Caco-2 (cell line): Measurements from ENCODE around the gene FAM111A. TPM values are rescaled to one million over a fixed set of nuclear protein-coding genes. Genes with fewer than 3 reads are reported as not detected.

Experiments
- BruUV-seq: library from RNA; stranded (reverse); fragments of 400-500 nt; replicated peaks from 2 replicates; lab custom pipeline; 2021; lab: Mats Ljungman, UMichigan
- CTCF ChIA-PET: fragments of 300-600 bp; sonication (Branson Sonifier 250); formaldehyde crosslinking; loops from one replicate; lab custom pipeline; 2022; ENCODE audit warnings: antibody characterized with exemption; lab: Charles Lee
- POLR2A ChIA-PET: fragments of 300-600 bp; sonication (Branson Sonifier 250); formaldehyde crosslinking; loops from one replicate; lab custom pipeline; 2022; ENCODE audit warnings: antibody characterized with exemption; lab: Charles Lee
- DNase-seq, 2 experiments: peaks; one replicate each; pipeline versions ENCODE4 v3.0.0 to v3.0.0-alpha.2; 2020 to 2022
- H3K27me3 ChIP-seq: replicated peaks from 2 replicates; pipeline ENCODE4 v1.6.0; 2011; ENCODE audit warnings: low read length; ENCODE audit not compliant: control insufficient read depth, insufficient read depth
- H3K36me3 ChIP-seq: 2 replicates; pipeline ENCODE4 v1.5.1; 2011; ENCODE audit warnings: low read length; ENCODE audit not compliant: control insufficient read depth, insufficient read depth
- H3K4me1 ChIP-seq: fragments of 250-450 bp; sonication (Bioruptor Pico); 2 replicates; pipeline ENCODE4 v1.5.1; 2020; ENCODE audit warnings: mild to moderate bottlenecking
- H3K4me3 ChIP-seq: 2 replicates; pipeline ENCODE4 v1.5.1; 2011; ENCODE audit warnings: low read depth, mild to moderate bottlenecking, control low read depth, low read length
- H3K9me3 ChIP-seq: fragments of 250-450 bp; sonication (Bioruptor Pico); 2 replicates; pipeline ENCODE4 v1.5.1; 2020; ENCODE audit warnings: mild to moderate bottlenecking, moderate library complexity
- H3K27ac Mint-ChIP-seq: one replicate; pipeline ENCODE4 v1.8.0; 2022; ENCODE audit warnings: mixed read lengths; ENCODE audit not compliant: unreplicated experiment
- H3K27me3 Mint-ChIP-seq: one replicate; pipeline ENCODE4 v1.8.0; 2022; ENCODE audit warnings: mixed read lengths; ENCODE audit not compliant: insufficient read depth, unreplicated experiment
- H3K36me3 Mint-ChIP-seq: one replicate; pipeline ENCODE4 v1.8.0; 2022; ENCODE audit warnings: mild to moderate bottlenecking, mixed read lengths; ENCODE audit not compliant: insufficient read depth, unreplicated experiment
- H3K4me1 Mint-ChIP-seq: one replicate; pipeline ENCODE4 v1.8.0; 2022; ENCODE audit warnings: low read depth, mixed read lengths; ENCODE audit not compliant: unreplicated experiment
- H3K4me3 Mint-ChIP-seq: one replicate; pipeline ENCODE4 v1.8.0; 2022; ENCODE audit warnings: mild to moderate bottlenecking, moderate library complexity, mixed read lengths; ENCODE audit not compliant: unreplicated experiment
- H3K9me3 Mint-ChIP-seq: one replicate; pipeline ENCODE4 v1.8.0; 2022; ENCODE audit warnings: mixed read lengths; ENCODE audit not compliant: unreplicated experiment
- intact Hi-C: fragments of 100-400 bp; cut with micrococcal nuclease; formaldehyde crosslinking; loops from one replicate; pipeline ENCODE4 v1.10.0; 2022; ENCODE audit not compliant: unreplicated experiment
- total RNA-seq: library from RNA; stranded (reverse); gene quantifications from 2 replicates; pipeline ENCODE4 v1.2.3, GENCODE V29; 2022
- TF ChIP-seq, protein P1 (sequence below), 2 experiments: fragments of 200-600 bp in 1 of 2; IDR thresholded peaks; 1 replicate in 1 of 2; 2 replicates in 1 of 2; pipeline versions ENCODE4 v1.5.1 to v1.8.0; 2011 to 2022; ENCODE audit warnings: antibody characterized with exemption in 1 of 2, control low read depth in 1 of 2, inconsistent platforms in 1 of 2, low read depth in 1 of 2, low read length in 1 of 2, mild to moderate bottlenecking in 1 of 2, moderate library complexity in 1 of 2; ENCODE audit not compliant: insufficient read depth in 1 of 2, severe bottlenecking in 1 of 2, unreplicated experiment in 1 of 2

The FAM111A gene
- total RNA-seq, 1 experiment from 2014 or later: 78.8 TPM

DNA sequence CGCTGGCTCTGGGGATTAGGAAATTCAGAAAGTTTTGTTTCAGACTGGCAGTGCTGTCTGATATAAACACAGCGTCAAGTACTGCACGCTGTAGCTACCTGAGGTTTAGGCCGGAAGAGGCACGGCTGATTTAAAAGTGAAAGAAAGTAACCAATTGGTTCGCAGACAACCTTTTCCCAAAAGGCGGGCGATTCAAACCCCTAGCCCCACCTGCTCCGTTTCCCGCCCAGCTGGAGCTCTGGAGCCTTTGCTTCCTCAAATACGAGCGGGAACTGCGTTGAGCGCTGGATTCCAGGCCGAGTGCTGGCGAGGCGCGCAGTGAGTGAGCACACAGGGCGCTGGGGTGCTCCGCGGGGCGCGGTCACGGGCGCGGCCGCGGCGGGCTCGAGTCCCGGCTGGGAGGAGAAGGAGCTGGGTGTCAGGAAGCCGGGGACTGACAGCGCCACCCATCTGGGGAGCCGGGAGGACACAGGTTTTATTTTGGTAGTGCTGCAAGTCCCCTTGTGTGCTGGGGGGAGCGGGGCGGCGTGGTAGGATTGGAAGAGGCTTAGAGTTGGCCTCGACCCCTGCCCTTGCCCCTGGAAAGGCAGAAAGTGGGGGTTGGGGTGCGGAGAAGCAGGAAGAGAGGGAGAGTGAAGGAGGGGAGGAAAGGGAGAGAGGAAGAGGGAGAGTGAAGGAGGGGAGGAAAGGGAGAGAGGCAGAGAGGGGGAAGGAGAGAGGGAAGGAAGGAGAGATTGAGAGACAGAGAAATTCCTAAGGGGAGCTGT, 2.1 kb downstream of the FAM111A start:
- no peaks in the 10 kb centered on the region for H3K9me3 ChIP-seq
- Mint-ChIP-seq H3K4me3 (peak overlapping the region; percentile 98), H3K36me3 (peaks cover 52% of the 10 kb centered on the region), H3K4me1 (peaks cover 47% of the 10 kb centered on the region), H3K27ac (peak overlapping the region; percentile 94), H3K9me3 (no peaks in the 10 kb centered on the region), H3K27me3 (no peaks in the 10 kb centered on the region)
- no peaks in the 10 kb centered on the region for H3K27me3 ChIP-seq
- no TSS peak for BruUV-seq
- peak; percentile 92 to 94 for DNase-seq
- ChIA-PET POLR2A (interaction anchor here (0.6 to 1.9 kb wide), 8 partner anchors 10 to 218 kb away, joined by 3 to 15 read pairs (median 4); partner anchors contain the start of genes DTX4 and FAM111B), CTCF (interaction anchor here (0.8 to 2.2 kb wide), 9 partner anchors 9 to 86 kb away, joined by 3 to 21 read pairs (median 4); partner anchors contain the start of gene DTX4)
- peak overlapping the region; percentile 55 for H3K4me3 ChIP-seq
- TF ChIP-seq, protein P1, sequence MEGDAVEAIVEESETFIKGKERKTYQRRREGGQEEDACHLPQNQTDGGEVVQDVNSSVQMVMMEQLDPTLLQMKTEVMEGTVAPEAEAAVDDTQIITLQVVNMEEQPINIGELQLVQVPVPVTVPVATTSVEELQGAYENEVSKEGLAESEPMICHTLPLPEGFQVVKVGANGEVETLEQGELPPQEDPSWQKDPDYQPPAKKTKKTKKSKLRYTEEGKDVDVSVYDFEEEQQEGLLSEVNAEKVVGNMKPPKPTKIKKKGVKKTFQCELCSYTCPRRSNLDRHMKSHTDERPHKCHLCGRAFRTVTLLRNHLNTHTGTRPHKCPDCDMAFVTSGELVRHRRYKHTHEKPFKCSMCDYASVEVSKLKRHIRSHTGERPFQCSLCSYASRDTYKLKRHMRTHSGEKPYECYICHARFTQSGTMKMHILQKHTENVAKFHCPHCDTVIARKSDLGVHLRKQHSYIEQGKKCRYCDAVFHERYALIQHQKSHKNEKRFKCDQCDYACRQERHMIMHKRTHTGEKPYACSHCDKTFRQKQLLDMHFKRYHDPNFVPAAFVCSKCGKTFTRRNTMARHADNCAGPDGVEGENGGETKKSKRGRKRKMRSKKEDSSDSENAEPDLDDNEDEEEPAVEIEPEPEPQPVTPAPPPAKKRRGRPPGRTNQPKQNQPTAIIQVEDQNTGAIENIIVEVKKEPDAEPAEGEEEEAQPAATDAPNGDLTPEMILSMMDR (IDR thresholded peaks at IDR 0.05; ENCODE audit: insufficient read depth in 1 of 2, low read depth in 1 of 2, low read length in 1 of 2, severe bottlenecking in 1 of 2, unreplicated experiment in 1 of 2): peak in 1 of 2 experiments; percentile 15
- intact Hi-C loops: loop anchor here (1.0 to 10.0 kb wide), 3 partner anchors 217 to 472 kb away; no protein-coding TSS in a partner anchor
- H3K4me1 ChIP-seq: peaks cover 21% of the 10 kb centered on the region
- peaks cover 1% of the 10 kb centered on the region for H3K36me3 ChIP-seq

DNA sequence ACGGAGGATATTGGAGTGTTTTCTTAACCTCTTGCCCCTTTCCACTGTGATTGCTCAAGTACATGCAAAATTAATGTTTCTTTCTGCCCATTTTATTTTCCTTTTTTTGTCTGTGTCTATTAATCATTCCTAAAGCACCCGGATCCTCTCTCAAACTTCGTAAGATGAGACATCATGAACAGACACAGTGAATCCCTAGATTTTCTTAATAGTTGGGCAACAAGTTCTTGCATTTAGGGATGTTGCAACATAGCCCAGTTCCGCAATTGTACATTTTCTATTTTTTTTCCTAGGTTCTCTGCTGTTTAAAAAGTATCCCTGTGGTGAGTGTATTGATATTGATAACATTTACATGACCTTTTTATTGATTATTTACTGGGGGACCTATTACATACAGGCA, 2.9 kb downstream of the FAM111A start:
- no peaks in the 10 kb centered on the region for H3K9me3 Mint-ChIP-seq
- H3K4me3 ChIP-seq: peak overlapping the region; percentile 55
- CTCF ChIA-PET: interaction anchor here (0.7 to 2.2 kb wide), 5 partner anchors 9 to 39 kb away, joined by 3 to 21 read pairs (median 7); partner anchors contain the start of gene DTX4

DNA sequence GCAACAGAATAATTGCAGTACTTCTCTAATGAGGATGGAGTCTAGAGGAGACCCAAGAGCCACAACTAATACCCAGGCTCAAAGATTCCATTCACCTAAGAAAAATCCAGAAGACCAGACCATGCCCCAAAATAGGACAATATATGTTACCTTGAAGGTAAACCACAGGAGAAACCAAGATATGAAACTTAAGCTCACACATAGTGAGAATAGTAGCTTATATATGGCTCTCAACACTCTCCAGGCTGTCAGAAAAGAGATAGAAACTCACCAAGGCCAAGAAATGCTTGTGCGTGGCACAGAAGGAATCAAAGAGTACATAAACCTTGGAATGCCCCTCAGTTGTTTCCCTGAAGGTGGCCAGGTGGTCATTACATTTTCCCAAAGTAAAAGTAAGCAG, 9.1 kb downstream of the FAM111A start:
- Histone ChIP-seq H3K36me3 (peaks cover 5% of the 10 kb centered on the region), H3K27me3 (no peaks in the 10 kb centered on the region), H3K9me3 (no peaks in the 10 kb centered on the region), H3K4me1 (peaks cover 23% of the 10 kb centered on the region), H3K4me3 (no peak overlapping the region)
- Mint-ChIP-seq H3K4me3 (no peak overlapping the region), H3K9me3 (no peaks in the 10 kb centered on the region), H3K27me3 (no peaks in the 10 kb centered on the region), H3K27ac (no peak overlapping the region), H3K36me3 (peaks cover 66% of the 10 kb centered on the region), H3K4me1 (peaks cover 28% of the 10 kb centered on the region)
- no peak for DNase-seq
- BruUV-seq: no TSS peak
- intact Hi-C loops: no loop called here
- CTCF ChIA-PET: no interaction called here
- TF ChIP-seq, protein P1 (IDR thresholded peaks at IDR 0.05; ENCODE audit: insufficient read depth in 1 of 2, low read depth in 1 of 2, low read length in 1 of 2, severe bottlenecking in 1 of 2, unreplicated experiment in 1 of 2): no peak
- POLR2A ChIA-PET: interaction anchor here (1.1 kb wide), 1 partner anchor 9 kb away, joined by 3 read pairs; the partner anchor contains the start of gene FAM111A

More for the DNA sequence above, 2.9 kb downstream of the FAM111A start:
- Histone ChIP-seq H3K36me3 (peaks cover 1% of the 10 kb centered on the region), H3K9me3 (no peaks in the 10 kb centered on the region), H3K27me3 (no peaks in the 10 kb centered on the region), H3K4me1 (peaks cover 21% of the 10 kb centered on the region)
- peaks cover 60% of the 10 kb centered on the region for H3K36me3 Mint-ChIP-seq
- no peak for DNase-seq
- POLR2A ChIA-PET: interaction anchor here (1.4 to 1.9 kb wide), 4 partner anchors 9 to 39 kb away, joined by 3 to 15 read pairs (median 8); partner anchors contain the start of genes DTX4 and FAM111B
- H3K4me1 Mint-ChIP-seq: peaks cover 47% of the 10 kb centered on the region
- intact Hi-C loops: loop anchor here (10.0 kb wide), 1 partner anchor 351 kb away; no protein-coding TSS in a partner anchor
- TSS peak; percentile 2 for BruUV-seq
- H3K27me3 Mint-ChIP-seq: no peaks in the 10 kb centered on the region
- peak overlapping the region; percentile 98 for H3K4me3 Mint-ChIP-seq
- peak overlapping the region; percentile 94 for H3K27ac Mint-ChIP-seq
- TF ChIP-seq, protein P1 (IDR thresholded peaks at IDR 0.05; ENCODE audit: insufficient read depth in 1 of 2, low read depth in 1 of 2, low read length in 1 of 2, severe bottlenecking in 1 of 2, unreplicated experiment in 1 of 2): no peak
